GM19043 (cell line): ENCODE data around the gene L3MBTL4.

Source experiments
- ATAC-seq: cut with Tn5 transposase; IDR thresholded peaks from one replicate; pipeline ENCODE4 v1.9.1; 2021; ENCODE audit warnings: low read depth; ENCODE audit not compliant: unreplicated experiment

Gene L3MBTL4

GRCh38 chr18:6367208-6367607 is 47.5 kb downstream of the L3MBTL4 start:
- no peak for ATAC-seq

GRCh38 chr18:6366776-6367175 is 47.9 kb downstream of the L3MBTL4 start:
- ATAC-seq: no peak

GRCh38 chr18:6365385-6365784 is 49.3 kb downstream of the L3MBTL4 start:
- no peak for ATAC-seq

GRCh38 chr18:6363216-6363615 is 51.5 kb downstream of the L3MBTL4 start:
- ATAC-seq: peak; percentile 63

- no peak for ATAC-seq
Observed at GRCh38 chr18:6362559-6363129, 52.1 kb downstream of the L3MBTL4 start.

- no peak for ATAC-seq
Observed at GRCh38 chr18:6357668-6358067, 57.0 kb downstream of the L3MBTL4 start.

- ATAC-seq: no peak
Observed at GRCh38 chr18:6355789-6356589, 58.7 kb downstream of the L3MBTL4 start.

- no peak for ATAC-seq
Observed at GRCh38 chr18:6352275-6352674, 62.4 kb downstream of the L3MBTL4 start.

- ATAC-seq: no peak
Observed at GRCh38 chr18:6342990-6343389, 71.7 kb downstream of the L3MBTL4 start.

GRCh38 chr18:6341709-6342108 is 73.0 kb downstream of the L3MBTL4 start:
- no peak for ATAC-seq

GRCh38 chr18:6341303-6341702 is 73.4 kb downstream of the L3MBTL4 start:
- no peak for ATAC-seq

GRCh38 chr18:6340121-6340520 is 74.6 kb downstream of the L3MBTL4 start:
- ATAC-seq: no peak

- no peak for ATAC-seq
Observed at GRCh38 chr18:6336239-6336638, 78.5 kb downstream of the L3MBTL4 start.

- ATAC-seq: no peak
Observed at GRCh38 chr18:6333981-6334380, 80.7 kb downstream of the L3MBTL4 start.

- no peak for ATAC-seq
Observed at GRCh38 chr18:6331872-6332271, 82.8 kb downstream of the L3MBTL4 start.

GRCh38 chr18:6330786-6331185 is 83.9 kb downstream of the L3MBTL4 start:
- ATAC-seq: no peak

GRCh38 chr18:6328621-6329010 is 86.1 kb downstream of the L3MBTL4 start:
- no peak for ATAC-seq

- ATAC-seq: no peak
Observed at GRCh38 chr18:6327895-6328620, 86.7 kb downstream of the L3MBTL4 start.

GRCh38 chr18:6327485-6327884 is 87.2 kb downstream of the L3MBTL4 start:
- ATAC-seq: no peak

- no peak for ATAC-seq
Observed at GRCh38 chr18:6326566-6326965, 88.1 kb downstream of the L3MBTL4 start.

- no peak for ATAC-seq
Observed at GRCh38 chr18:6323319-6323889, 91.3 kb downstream of the L3MBTL4 start.
